ENCODE measurements around the gene CCDC117.
"Not testable (repeated sequence)": the region's sequence is repeated elsewhere in the genome, so short reads cannot be mapped to it uniquely, and the experiment has no call there.

DNA sequence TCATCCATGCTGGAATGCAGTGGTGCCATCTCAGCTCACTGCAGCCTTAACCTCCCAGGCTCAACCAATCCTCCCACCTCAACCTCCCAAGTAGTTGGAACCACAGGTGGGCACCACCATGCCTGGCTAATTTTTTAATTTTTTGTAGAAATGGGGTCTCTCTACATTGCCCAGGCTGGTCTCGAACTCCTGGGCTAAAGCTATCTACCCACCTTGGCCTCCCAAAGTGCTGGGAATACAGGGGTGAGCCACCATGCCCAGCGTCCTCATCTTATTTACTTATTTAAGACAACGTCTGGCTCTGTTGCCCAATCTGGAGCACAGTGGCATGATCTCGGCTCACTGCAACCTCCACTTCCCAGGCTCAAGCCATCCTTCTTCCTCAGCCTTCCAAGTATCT lies 10.5 kb upstream of the CCDC117 start:
- TF ChIP-seq, protein P1, sequence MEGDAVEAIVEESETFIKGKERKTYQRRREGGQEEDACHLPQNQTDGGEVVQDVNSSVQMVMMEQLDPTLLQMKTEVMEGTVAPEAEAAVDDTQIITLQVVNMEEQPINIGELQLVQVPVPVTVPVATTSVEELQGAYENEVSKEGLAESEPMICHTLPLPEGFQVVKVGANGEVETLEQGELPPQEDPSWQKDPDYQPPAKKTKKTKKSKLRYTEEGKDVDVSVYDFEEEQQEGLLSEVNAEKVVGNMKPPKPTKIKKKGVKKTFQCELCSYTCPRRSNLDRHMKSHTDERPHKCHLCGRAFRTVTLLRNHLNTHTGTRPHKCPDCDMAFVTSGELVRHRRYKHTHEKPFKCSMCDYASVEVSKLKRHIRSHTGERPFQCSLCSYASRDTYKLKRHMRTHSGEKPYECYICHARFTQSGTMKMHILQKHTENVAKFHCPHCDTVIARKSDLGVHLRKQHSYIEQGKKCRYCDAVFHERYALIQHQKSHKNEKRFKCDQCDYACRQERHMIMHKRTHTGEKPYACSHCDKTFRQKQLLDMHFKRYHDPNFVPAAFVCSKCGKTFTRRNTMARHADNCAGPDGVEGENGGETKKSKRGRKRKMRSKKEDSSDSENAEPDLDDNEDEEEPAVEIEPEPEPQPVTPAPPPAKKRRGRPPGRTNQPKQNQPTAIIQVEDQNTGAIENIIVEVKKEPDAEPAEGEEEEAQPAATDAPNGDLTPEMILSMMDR (IDR thresholded peaks at IDR 0.05; ENCODE audit: low read depth, low read length, missing input control): not testable (repeated sequence)
- TF ChIP-seq HNF4A (conservative IDR thresholded peaks at IDR 0.05); JUND (IDR thresholded peaks at IDR 0.05): not testable (repeated sequence)
- TF ChIP-seq, protein P2, sequence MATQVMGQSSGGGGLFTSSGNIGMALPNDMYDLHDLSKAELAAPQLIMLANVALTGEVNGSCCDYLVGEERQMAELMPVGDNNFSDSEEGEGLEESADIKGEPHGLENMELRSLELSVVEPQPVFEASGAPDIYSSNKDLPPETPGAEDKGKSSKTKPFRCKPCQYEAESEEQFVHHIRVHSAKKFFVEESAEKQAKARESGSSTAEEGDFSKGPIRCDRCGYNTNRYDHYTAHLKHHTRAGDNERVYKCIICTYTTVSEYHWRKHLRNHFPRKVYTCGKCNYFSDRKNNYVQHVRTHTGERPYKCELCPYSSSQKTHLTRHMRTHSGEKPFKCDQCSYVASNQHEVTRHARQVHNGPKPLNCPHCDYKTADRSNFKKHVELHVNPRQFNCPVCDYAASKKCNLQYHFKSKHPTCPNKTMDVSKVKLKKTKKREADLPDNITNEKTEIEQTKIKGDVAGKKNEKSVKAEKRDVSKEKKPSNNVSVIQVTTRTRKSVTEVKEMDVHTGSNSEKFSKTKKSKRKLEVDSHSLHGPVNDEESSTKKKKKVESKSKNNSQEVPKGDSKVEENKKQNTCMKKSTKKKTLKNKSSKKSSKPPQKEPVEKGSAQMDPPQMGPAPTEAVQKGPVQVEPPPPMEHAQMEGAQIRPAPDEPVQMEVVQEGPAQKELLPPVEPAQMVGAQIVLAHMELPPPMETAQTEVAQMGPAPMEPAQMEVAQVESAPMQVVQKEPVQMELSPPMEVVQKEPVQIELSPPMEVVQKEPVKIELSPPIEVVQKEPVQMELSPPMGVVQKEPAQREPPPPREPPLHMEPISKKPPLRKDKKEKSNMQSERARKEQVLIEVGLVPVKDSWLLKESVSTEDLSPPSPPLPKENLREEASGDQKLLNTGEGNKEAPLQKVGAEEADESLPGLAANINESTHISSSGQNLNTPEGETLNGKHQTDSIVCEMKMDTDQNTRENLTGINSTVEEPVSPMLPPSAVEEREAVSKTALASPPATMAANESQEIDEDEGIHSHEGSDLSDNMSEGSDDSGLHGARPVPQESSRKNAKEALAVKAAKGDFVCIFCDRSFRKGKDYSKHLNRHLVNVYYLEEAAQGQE (IDR thresholded peaks at IDR 0.05): not testable (repeated sequence)

Data from liver (tissue), 3 donors.